ENCODE data around the gene PRKCE. TPM values are rescaled to one million over a fixed set of nuclear protein-coding genes. Genes with fewer than 3 reads are reported as not detected.

PRKCE gene
- total RNA-seq, 1 donor from 2014 or later = 24.2 TPM

- no peak for DNase-seq (ENCODE audit: low spot score)
- Mint-ChIP-seq H3K27me3 (ENCODE audit: unreplicated experiment) (peaks cover 3% of the 10 kb centered on the region), H3K27ac (ENCODE audit: unreplicated experiment) (no peak overlapping the region), H3K4me3 (ENCODE audit: unreplicated experiment) (no peak overlapping the region), H3K36me3 (ENCODE audit: low read depth, unreplicated experiment) (no peaks in the 10 kb centered on the region), H3K9me3 (ENCODE audit: unreplicated experiment) (no peaks in the 10 kb centered on the region), H3K4me1 (ENCODE audit: unreplicated experiment) (peaks cover 13% of the 10 kb centered on the region)
- TF ChIP-seq CTCF (IDR thresholded peaks at IDR 0.05; ENCODE audit: unreplicated experiment) = no peak
Observed at GRCh38 chr2:45852450-45853150, 201.1 kb downstream of the PRKCE start.

GRCh38 chr2:45855374-45855773 is 203.9 kb downstream of the PRKCE start:
- peaks cover 16% of the 10 kb centered on the region for H3K4me1 Mint-ChIP-seq (ENCODE audit: unreplicated experiment)

DNA sequence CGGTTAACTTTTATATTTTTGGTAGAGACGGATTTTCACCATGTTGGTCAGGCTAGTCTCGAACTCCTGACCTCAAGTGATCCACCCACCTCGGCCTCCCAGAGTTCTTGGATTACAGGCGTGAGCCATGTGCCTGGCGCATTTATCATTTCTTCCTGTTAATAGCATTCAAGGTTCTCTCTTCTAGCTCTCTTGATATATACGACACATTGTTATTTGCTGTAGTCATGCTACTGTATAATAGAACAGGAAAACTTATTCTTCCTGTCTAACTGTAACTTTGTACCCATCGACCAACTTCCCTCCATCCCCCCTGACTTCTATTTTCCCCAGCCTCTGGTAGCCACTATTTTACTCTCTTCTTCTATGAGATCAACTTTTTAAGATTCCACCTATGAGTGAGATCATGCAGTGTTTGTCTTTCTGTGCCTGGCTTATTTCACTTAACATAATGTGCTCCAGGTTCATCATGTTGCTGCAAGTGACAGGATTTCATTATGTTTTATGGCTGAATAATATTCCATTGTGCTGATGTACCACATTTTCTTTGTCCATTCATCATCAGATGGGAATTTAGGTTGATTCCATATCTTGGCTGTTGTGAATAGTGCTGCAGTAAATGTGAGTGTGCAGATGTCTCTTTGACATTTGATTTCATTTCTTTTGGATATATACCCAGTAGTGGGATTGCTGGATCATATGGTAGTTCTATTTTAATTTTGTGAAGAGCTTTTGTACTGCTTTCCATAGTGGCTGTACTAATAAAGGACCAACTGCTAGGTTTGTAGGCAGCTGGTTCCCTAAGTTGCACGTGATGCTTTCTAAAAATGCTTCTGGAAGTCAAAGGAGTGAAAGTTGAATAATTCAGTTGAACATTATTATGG is 205.2 kb downstream of the PRKCE start:
- Mint-ChIP-seq H3K36me3 (ENCODE audit: low read depth, unreplicated experiment) (no peaks in the 10 kb centered on the region), H3K9me3 (ENCODE audit: unreplicated experiment) (no peaks in the 10 kb centered on the region), H3K4me1 (ENCODE audit: unreplicated experiment) (peaks cover 24% of the 10 kb centered on the region), H3K4me3 (ENCODE audit: unreplicated experiment) (no peak overlapping the region), H3K27me3 (ENCODE audit: unreplicated experiment) (peaks cover 3% of the 10 kb centered on the region), H3K27ac (ENCODE audit: unreplicated experiment) (no peak overlapping the region)
- DNase-seq (ENCODE audit: low spot score) = no peak
- no peak for TF ChIP-seq CTCF (IDR thresholded peaks at IDR 0.05; ENCODE audit: unreplicated experiment)

More at GRCh38 chr2:45855374-45855773, 203.9 kb downstream of the PRKCE start:
- Mint-ChIP-seq H3K36me3 (ENCODE audit: low read depth, unreplicated experiment) (no peaks in the 10 kb centered on the region), H3K9me3 (ENCODE audit: unreplicated experiment) (no peaks in the 10 kb centered on the region), H3K27ac (ENCODE audit: unreplicated experiment) (no peak overlapping the region), H3K27me3 (ENCODE audit: unreplicated experiment) (peaks cover 3% of the 10 kb centered on the region), H3K4me3 (ENCODE audit: unreplicated experiment) (no peak overlapping the region)
- no peak for DNase-seq (ENCODE audit: low spot score)
- no peak for TF ChIP-seq CTCF (IDR thresholded peaks at IDR 0.05; ENCODE audit: unreplicated experiment)

DNA sequence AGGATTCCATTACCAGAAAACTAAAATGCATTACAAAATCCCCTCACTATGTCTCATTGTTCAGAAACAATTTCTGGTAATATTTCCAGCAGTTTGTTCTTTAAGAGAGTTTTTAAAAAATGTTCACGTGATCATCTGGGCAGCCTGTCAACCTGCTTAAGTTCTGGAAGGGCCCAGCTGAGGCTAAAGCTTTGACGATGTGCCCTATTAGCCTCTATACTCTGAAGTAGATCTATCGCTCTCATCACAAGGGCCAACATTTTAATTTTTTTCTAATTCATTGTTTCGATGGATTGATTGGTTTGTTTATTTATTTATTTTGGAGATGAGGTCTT is 205.8 kb downstream of the PRKCE start:
- Mint-ChIP-seq H3K4me1 (ENCODE audit: unreplicated experiment) (peaks cover 27% of the 10 kb centered on the region), H3K9me3 (ENCODE audit: unreplicated experiment) (no peaks in the 10 kb centered on the region), H3K4me3 (ENCODE audit: unreplicated experiment) (no peak overlapping the region), H3K36me3 (ENCODE audit: low read depth, unreplicated experiment) (no peaks in the 10 kb centered on the region), H3K27ac (ENCODE audit: unreplicated experiment) (no peak overlapping the region), H3K27me3 (ENCODE audit: unreplicated experiment) (peaks cover 3% of the 10 kb centered on the region)
- DNase-seq (ENCODE audit: low spot score) = no peak
- TF ChIP-seq CTCF (IDR thresholded peaks at IDR 0.05; ENCODE audit: unreplicated experiment) = no peak

All from endothelial cell (in vitro differentiated cells).